H1 (cell line): Measurements from ENCODE around the gene MESD. TPM values are rescaled to one million over a fixed set of nuclear protein-coding genes. Genes with fewer than 3 reads are reported as not detected.

ENCODE experiments used
- ATF2 ChIP-seq: IDR thresholded peaks from 2 replicates; pipeline ENCODE4 v1.6.1; 2012; ENCODE audit warnings: low read length, inconsistent platforms
- BACH1 ChIP-seq: IDR thresholded peaks from 2 replicates; pipeline ENCODE4 v1.6.1; 2012; ENCODE audit warnings: low read length, improper control_type of control experiment
- CREB1 ChIP-seq: IDR thresholded peaks from 2 replicates; pipeline ENCODE4 v1.6.1; 2012; ENCODE audit warnings: inconsistent platforms
- FOSL1 ChIP-seq: IDR thresholded peaks from 2 replicates; pipeline ENCODE4 v1.6.1; 2011; ENCODE audit warnings: mild to moderate bottlenecking, low read depth, low read length, moderate library complexity; ENCODE audit not compliant: insufficient read depth
- KDM5A ChIP-seq: fragments of 200-600 bp; IDR thresholded peaks from 2 replicates; pipeline ENCODE4 v1.7.1; 2012; ENCODE audit warnings: mild to moderate bottlenecking, low read length, inconsistent platforms, mixed read lengths
- SAP30 ChIP-seq: fragments of 300-600 bp; sonication (generic); IDR thresholded peaks from 2 replicates; pipeline ENCODE4 v1.7.1; 2012; ENCODE audit warnings: low read length, moderate library complexity, mild to moderate bottlenecking, inconsistent platforms; ENCODE audit not compliant: insufficient read depth, insufficient replicate concordance
- polyA plus RNA-seq, 7 experiments: library from polyadenylated mRNA; depleted of rRNA in 3 of 7; stranded (reverse) in 5 of 7; unstranded in 2 of 7; fragments of >200 nt in 5 of 7; fragments of 200-250 nt in 2 of 7; gene quantifications; 1 replicate in 5 of 7; 2 replicates in 1 of 7; 4 replicates in 1 of 7; pipeline versions ENCODE4 v1.2.1 to v1.2.3, GENCODE V29; 2011 to 2013; ENCODE audit warnings: missing spikeins in 2 of 7, mixed read lengths in 2 of 7
- total RNA-seq: library from RNA; stranded (reverse); fragmentation: NEBNext Ultra II Directional; extraction: Animal tissue kit (Norgen Biotek cat#: 25700); gene quantifications from 2 replicates; pipeline ENCODE4 v1.2.1, GENCODE V29; 2021

MESD gene
- total and polyA plus RNA-seq, 2 of the 8 experiments (the other 6 are each of a cell fraction or from before 2014, with no cell fraction given): 11.0 to 28.3 TPM

- TF ChIP-seq KDM5A: no peak
- TF ChIP-seq CREB1: no peak
- TF ChIP-seq BACH1: no peak
- no peak for TF ChIP-seq ATF2
- no peak for TF ChIP-seq SAP30
- TF ChIP-seq FOSL1: no peak
Measured at GRCh38 chr15:81037952-81038743, 48.5 kb upstream of the MESD start (continued).
